HepG2 (cell line): ENCODE data around the gene DIPK1A. TPM values are rescaled to one million over a fixed set of nuclear protein-coding genes. Genes with fewer than 3 reads are reported as not detected.

Experiments
- ATAC-seq: fragments of 200-7000 bp; cut with Tn5 transposase; 3 replicates; pipeline ENCODE4 v1.9.1; 2020; ENCODE audit warnings: mild to moderate bottlenecking, moderate library complexity
- BruUV-seq: library from RNA; stranded (reverse); fragments of 400-500 nt; replicated peaks from 2 replicates; lab custom pipeline; 2021; lab: Mats Ljungman, UMichigan
- CTCF ChIA-PET: fragments of 300-600 bp; formaldehyde crosslinking; extraction: SDS; loops from one replicate; lab custom pipeline; 2021; ENCODE audit warnings: low total read pairs, inconsistent platforms, low intra/inter-chr PET ratio; lab: Yijun Ruan, JAX
- POLR2A ChIA-PET: fragments of 350-600 bp; sonication (Branson Sonifier 250); formaldehyde crosslinking; loops from one replicate; lab custom pipeline; 2020; ENCODE audit warnings: antibody characterized with exemption, inconsistent platforms; lab: Yijun Ruan, JAX
- DNase-seq: peaks from one replicate; pipeline ENCODE4 v3.0.0-alpha.2; 2015; ENCODE audit warnings: low spot score
- FAIRE-seq: peaks from 3 replicates; lab custom pipeline; 2011; peaks lifted over from hg19 to GRCh38; lab: Jason Lieb, UNC
- H2AFZ ChIP-seq: one replicate; pipeline ENCODE4 v1.6.1; 2011; ENCODE audit warnings: low read length, inconsistent platforms
- H3K27ac ChIP-seq: fragments of 300-600 bp; 3 replicates; pipeline ENCODE4 v1.8.0; 2011; ENCODE audit warnings: mixed run types, mild to moderate bottlenecking, mixed read lengths, low read length, inconsistent platforms; ENCODE audit not compliant: insufficient read depth; ENCODE audit errors: extremely low read length
- H3K27me3 ChIP-seq, 2 experiments: fragments of 200-600 bp in 1 of 2; 2 replicates in 1 of 2; 3 replicates in 1 of 2; pipeline versions ENCODE4 v1.6.0 to v1.8.0; 2011; ENCODE audit warnings: low read length in 2 of 2, mild to moderate bottlenecking in 2 of 2, moderate library complexity in 2 of 2, inconsistent platforms in 1 of 2; ENCODE audit not compliant: insufficient read depth in 2 of 2, control insufficient read depth in 1 of 2
- H3K36me3 ChIP-seq, 2 experiments: fragments of 200-600 bp in 1 of 2; replicated peaks in 1 of 2; 2 replicates in 1 of 2; 3 replicates in 1 of 2; pipeline versions ENCODE4 v1.5.1 to v1.8.0; 2011; ENCODE audit warnings: low read length in 2 of 2, inconsistent platforms in 1 of 2; ENCODE audit not compliant: insufficient read depth in 2 of 2, control insufficient read depth in 1 of 2
- H3K4me1 ChIP-seq: 2 replicates; pipeline ENCODE4 v1.5.1; 2012; ENCODE audit warnings: low read length, inconsistent platforms; ENCODE audit not compliant: insufficient read depth
- H3K4me2 ChIP-seq: 2 replicates; pipeline ENCODE4 v1.6.0; 2011; ENCODE audit warnings: low read depth, low read length, inconsistent platforms
- H3K4me3 ChIP-seq, 3 experiments: fragments of 200-600 bp in 1 of 3; sonication (generic), shearing (Covaris generic) in 1 of 3; replicated peaks in 1 of 3; 2 replicates each; pipeline ENCODE4 v1.5.1; 2011 to 2016; ENCODE audit warnings: low read length in 3 of 3, inconsistent platforms in 2 of 3, low read depth in 2 of 3, mild to moderate bottlenecking in 2 of 3, control low read depth in 1 of 3, mixed read lengths in 1 of 3; ENCODE audit not compliant: insufficient read depth in 1 of 3
- H3K79me2 ChIP-seq: one replicate; pipeline ENCODE4 v1.6.1; 2011; ENCODE audit warnings: low read length, inconsistent platforms; ENCODE audit not compliant: insufficient read depth
- H3K9ac ChIP-seq: 2 replicates; pipeline ENCODE4 v1.6.0; 2011; ENCODE audit warnings: mild to moderate bottlenecking, low read depth, low read length, inconsistent platforms; ENCODE audit not compliant: insufficient read depth
- H3K9me3 ChIP-seq: 2 replicates; pipeline ENCODE4 v1.5.1; 2012; ENCODE audit warnings: mild to moderate bottlenecking, low read length
- H4K20me1 ChIP-seq: 2 replicates; pipeline ENCODE4 v1.6.0; 2011; ENCODE audit warnings: inconsistent platforms, mild to moderate bottlenecking, low read length, moderate library complexity; ENCODE audit not compliant: insufficient read depth
- FOXP4 ChIP-seq: sonication (generic); formaldehyde crosslinking; IDR thresholded peaks from 2 replicates; pipeline ENCODE4 v1.4.0; 2020; ENCODE audit warnings: missing genetic modification reagents
- HDAC6 ChIP-seq: fragments of 200-600 bp; sonication (generic); IDR thresholded peaks from 2 replicates; pipeline ENCODE4 v1.7.0; 2017; ENCODE audit warnings: mild to moderate bottlenecking, antibody characterized with exemption, low read length, low read depth
- HIC2 ChIP-seq: sonication (generic); formaldehyde crosslinking; IDR thresholded peaks from 2 replicates; pipeline ENCODE4 v1.9.0; 2022; ENCODE audit warnings: low read depth, missing genetic modification reagents
- IKZF5 ChIP-seq: IDR thresholded peaks from 2 replicates; pipeline ENCODE4 v1.6.1; 2018; ENCODE audit warnings: missing genetic modification reagents, mild to moderate bottlenecking, missing compliant biosample characterization
- NFE2L2 ChIP-seq: fragments of 150-350 bp; IDR thresholded peaks from 2 replicates; pipeline ENCODE4 v1.6.1; 2014; ENCODE audit warnings: low read length
- PHB2 ChIP-seq: fragments of 450-650 bp; IDR thresholded peaks from 2 replicates; pipeline ENCODE4 v1.6.1; 2018; ENCODE audit not compliant: partially characterized antibody
- REPIN1 ChIP-seq: sonication (generic); formaldehyde crosslinking; IDR thresholded peaks from 2 replicates; pipeline ENCODE4 v1.8.0; 2022; ENCODE audit warnings: missing genetic modification reagents, low read depth, mild to moderate bottlenecking, borderline replicate concordance
- REST ChIP-seq, 2 experiments: IDR thresholded peaks; 2 replicates each; pipeline ENCODE4 v1.6.1; 2011 to 2012; ENCODE audit warnings: low read length in 2 of 2, borderline replicate concordance in 1 of 2, low read depth in 1 of 2, mild to moderate bottlenecking in 1 of 2, moderate library complexity in 1 of 2
- ZNF556 ChIP-seq: sonication (generic); formaldehyde crosslinking; IDR thresholded peaks from 2 replicates; pipeline ENCODE4 v1.4.0; 2020; ENCODE audit warnings: mild to moderate bottlenecking, missing genetic modification reagents, borderline replicate concordance
- ZNF562 ChIP-seq: sonication (generic); formaldehyde crosslinking; IDR thresholded peaks from 2 replicates; pipeline ENCODE4 v1.8.0; 2022; ENCODE audit warnings: missing genetic modification reagents, borderline replicate concordance
- ZNF75D ChIP-seq: sonication (generic); formaldehyde crosslinking; IDR thresholded peaks from 2 replicates; pipeline ENCODE4 v1.8.1; 2023; ENCODE audit warnings: missing genetic modification reagents, mild to moderate bottlenecking, borderline replicate concordance
- ZNF780A ChIP-seq: sonication (generic); formaldehyde crosslinking; IDR thresholded peaks from 2 replicates; pipeline ENCODE4 v1.8.0; 2022; ENCODE audit warnings: mild to moderate bottlenecking, missing genetic modification reagents, moderate library complexity
- WGBS: methylation state at CpG from one replicate; pipeline ENCODE4 v1.1.6; 2017; ENCODE audit warnings: low lambda C conversion rate; 5-methylcytosine and 5-hydroxymethylcytosine counted together
- in situ Hi-C: cut with HindIII; loops from 2 replicates; pipeline ENCODE4 v1.10.0; 2017; ENCODE audit warnings: low pct_unique_long_range_greater_than_20kb; ENCODE audit not compliant: extremely low pct_ligation_motif_present
- intact Hi-C: fragments of 100-400 bp; cut with micrococcal nuclease; formaldehyde crosslinking; loops from one replicate; pipeline ENCODE4 v1.10.0; 2022; ENCODE audit not compliant: unreplicated experiment
- polyA plus RNA-seq, 8 experiments: library from polyadenylated mRNA; depleted of rRNA in 3 of 8; stranded (reverse) in 7 of 8; unstranded in 1 of 8; fragments of >200 nt; fragmentation: Illumina TruSeq in 4 of 8; extraction: Trizol in 4 of 8; gene quantifications; 2 replicates each; pipeline versions ENCODE4 v1.2.1 to v1.2.3, GENCODE V29; 2011 to 2016; ENCODE audit warnings: low read depth in 4 of 8, missing spikeins in 1 of 8, mixed read lengths in 1 of 8; ENCODE audit not compliant: insufficient read depth in 1 of 8
- total RNA-seq, 5 experiments: library from RNA; depleted of rRNA; stranded (reverse); fragments of >200 nt; fragmentation: Illumina TruSeq; extraction: Trizol; gene quantifications; 2 replicates each; pipeline ENCODE4 v1.2.3, GENCODE V29; 2016; ENCODE audit warnings: low read depth in 1 of 5

The DIPK1A gene
- total and polyA plus RNA-seq, 2 of the 13 experiments (the other 11 are each of a cell fraction or from before 2014, with no cell fraction given) = 8.4 TPM

- TF ChIP-seq REST (IDR thresholded peaks at IDR 0.05; ENCODE audit: borderline replicate concordance in 1 of 2, low read depth in 1 of 2, low read length in 2 of 2) (no peak), NFE2L2 (no peak), ZNF75D (CRISPR knock-in tag) (no peak), PHB2 (no peak)
- TF ChIP-seq, all 625 proteins: peak for 2
Measured at GRCh38 chr1:92902406-92902744, 58.9 kb downstream of the DIPK1A start (continued).

GRCh38 chr1:92901699-92902405 lies 59.4 kb downstream of the DIPK1A start:
- Histone ChIP-seq H3K9me3 (no peaks in the 10 kb centered on the region), H3K36me3 (no peaks in the 10 kb centered on the region), H3K4me3 (no peak overlapping the region), H3K27ac (no peak overlapping the region), H3K9ac (no peak overlapping the region), H3K27me3 (no peaks in the 10 kb centered on the region), H3K79me2 (no peaks in the 10 kb centered on the region), H3K4me2 (no peak overlapping the region), H4K20me1 (no peaks in the 10 kb centered on the region), H2AFZ (no peak overlapping the region), H3K4me1 (peaks cover 10% of the 10 kb centered on the region)
- DNase-seq (no peak), ATAC-seq (no peak), FAIRE-seq (no peak)
- ChIA-PET CTCF (no interaction called here), POLR2A (no interaction called here)
- in situ Hi-C loops = no loop called here
- intact Hi-C loops = loop anchor here (5.0 kb wide), 1 partner anchor 55 kb away; no protein-coding TSS in a partner anchor
- WGBS = 100% methylated on average over 1 of the region's 3 CpGs
- no TSS peak for BruUV-seq
- no peak for TF ChIP-seq ZNF780A
- no peak for TF ChIP-seq HIC2 (CRISPR knock-in tag)
- TF ChIP-seq ZNF562 (CRISPR knock-in tag) = no peak
- TF ChIP-seq REPIN1 (CRISPR knock-in tag) = no peak
- TF ChIP-seq HDAC6 = no peak
- TF ChIP-seq FOXP4 (CRISPR knock-in tag) = no peak
- TF ChIP-seq IKZF5 (CRISPR knock-in tag) = no peak
- TF ChIP-seq ZNF556 = no peak
